Fibroblast of mammary gland (primary cell): ENCODE results near the gene ZFP42.

ENCODE experiments used
- DNase-seq: peaks from one replicate; pipeline ENCODE4 v3.0.0-alpha.2; 2010; ENCODE audit warnings: low read depth
- H3K4me3 ChIP-seq: 2 replicates; pipeline ENCODE4 v1.5.1; 2011; ENCODE audit warnings: low read depth, mild to moderate bottlenecking, low read length, moderate library complexity; ENCODE audit not compliant: control insufficient read depth
- TF ChIP-seq, protein P1 (sequence below): conservative IDR thresholded peaks from 2 replicates; pipeline ENCODE4 v1.5.1; 2011; ENCODE audit warnings: low read depth, low read length, inconsistent platforms; ENCODE audit not compliant: control insufficient read depth, insufficient read depth

ZFP42 gene

DNA sequence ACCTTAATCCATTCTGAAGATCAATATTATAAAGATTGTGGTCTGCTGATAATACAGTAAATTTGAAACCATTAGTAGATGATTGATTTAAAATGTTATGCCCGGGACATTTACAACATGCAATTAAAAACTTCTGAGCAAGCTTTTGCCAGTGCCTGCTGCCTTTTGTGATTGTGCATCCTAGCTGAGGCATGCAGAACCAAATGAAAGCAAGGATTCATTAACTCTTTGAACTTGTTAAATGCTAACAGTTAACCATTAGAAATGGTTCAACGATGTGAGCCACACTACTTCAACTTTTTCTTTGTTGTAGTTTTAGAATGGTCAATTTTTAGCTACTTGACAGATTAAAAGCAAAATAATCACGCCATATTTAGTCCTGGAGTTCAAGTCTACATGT, 51.1 kb downstream of the ZFP42 start:
- TF ChIP-seq, protein P1, sequence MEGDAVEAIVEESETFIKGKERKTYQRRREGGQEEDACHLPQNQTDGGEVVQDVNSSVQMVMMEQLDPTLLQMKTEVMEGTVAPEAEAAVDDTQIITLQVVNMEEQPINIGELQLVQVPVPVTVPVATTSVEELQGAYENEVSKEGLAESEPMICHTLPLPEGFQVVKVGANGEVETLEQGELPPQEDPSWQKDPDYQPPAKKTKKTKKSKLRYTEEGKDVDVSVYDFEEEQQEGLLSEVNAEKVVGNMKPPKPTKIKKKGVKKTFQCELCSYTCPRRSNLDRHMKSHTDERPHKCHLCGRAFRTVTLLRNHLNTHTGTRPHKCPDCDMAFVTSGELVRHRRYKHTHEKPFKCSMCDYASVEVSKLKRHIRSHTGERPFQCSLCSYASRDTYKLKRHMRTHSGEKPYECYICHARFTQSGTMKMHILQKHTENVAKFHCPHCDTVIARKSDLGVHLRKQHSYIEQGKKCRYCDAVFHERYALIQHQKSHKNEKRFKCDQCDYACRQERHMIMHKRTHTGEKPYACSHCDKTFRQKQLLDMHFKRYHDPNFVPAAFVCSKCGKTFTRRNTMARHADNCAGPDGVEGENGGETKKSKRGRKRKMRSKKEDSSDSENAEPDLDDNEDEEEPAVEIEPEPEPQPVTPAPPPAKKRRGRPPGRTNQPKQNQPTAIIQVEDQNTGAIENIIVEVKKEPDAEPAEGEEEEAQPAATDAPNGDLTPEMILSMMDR = no peak
- DNase-seq = no peak
- H3K4me3 ChIP-seq = no peak overlapping the region

DNA sequence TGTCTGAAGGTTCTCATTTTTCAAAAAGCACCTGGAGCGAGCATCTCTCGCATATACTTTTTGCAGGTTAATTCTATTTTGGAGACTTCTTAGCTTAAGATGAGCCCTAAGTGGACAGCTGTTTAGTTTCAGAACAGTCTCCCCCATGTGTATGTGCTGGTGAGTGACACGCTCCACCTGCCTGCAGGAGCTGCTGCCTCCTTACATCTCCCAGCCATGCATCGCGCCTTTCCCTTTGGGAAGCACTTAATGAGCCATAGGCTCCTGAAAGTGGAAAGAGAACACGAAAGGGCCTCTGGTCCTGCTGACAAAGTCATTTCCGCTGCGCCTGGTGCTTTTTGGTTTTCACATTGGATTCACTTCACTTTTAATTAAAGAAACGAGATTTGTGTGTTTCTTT, 57.7 kb downstream of the ZFP42 start:
- DNase-seq = no peak
- TF ChIP-seq, protein P1 = no peak

More for the DNA sequence above, 57.7 kb downstream of the ZFP42 start:
- no peak overlapping the region for H3K4me3 ChIP-seq
